NAMALWA (cell line): ENCODE data around the gene ZNF277.
"Not testable (repeated sequence)": the region's sequence is repeated elsewhere in the genome, so short reads cannot be mapped to it uniquely, and the experiment has no call there.

ENCODE experiments used
- DNase-seq: peaks from one replicate; pipeline ENCODE4 v3.0.0-alpha.2; 2015; ENCODE audit warnings: low spot score

The ZNF277 gene

DNA sequence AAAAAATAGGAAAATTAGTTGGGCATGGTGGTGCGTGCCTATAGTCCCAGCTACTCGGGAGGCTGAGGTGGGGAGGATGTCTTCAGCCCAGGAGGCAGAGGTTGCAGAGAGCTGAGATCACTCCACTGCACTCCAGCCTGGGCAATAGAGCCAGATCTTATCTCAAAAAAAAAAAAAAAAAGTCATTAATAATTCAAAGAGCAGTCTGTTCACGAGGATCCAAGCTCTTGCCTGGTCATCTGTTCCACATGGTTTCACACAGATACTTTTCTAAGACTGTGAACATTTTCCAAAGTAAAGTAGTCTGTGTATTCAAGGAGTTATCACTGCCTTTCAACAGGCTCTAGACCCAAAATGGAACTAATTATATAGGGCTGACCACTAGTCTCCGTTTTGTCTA lies 86.9 kb downstream of the ZNF277 start:
- DNase-seq, result no peak

DNA sequence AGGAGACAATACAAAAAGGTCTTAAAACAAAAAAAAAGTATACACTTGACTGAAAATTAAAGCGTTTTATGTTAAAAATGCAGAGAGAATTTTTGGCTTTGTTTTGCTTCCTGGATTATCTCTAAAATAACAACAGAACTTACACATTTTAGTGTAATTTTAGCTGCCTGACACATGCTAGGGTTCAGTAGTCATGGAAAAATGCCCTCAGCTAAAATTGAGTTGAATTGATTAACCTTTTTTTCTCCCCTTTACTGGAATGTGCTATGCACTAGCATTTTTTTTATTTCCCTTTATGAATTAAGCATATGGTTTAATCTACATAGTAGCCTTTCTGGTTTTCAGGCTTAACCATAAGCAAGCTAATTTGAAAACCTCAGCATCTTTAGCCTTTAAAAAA lies 89.9 kb downstream of the ZNF277 start:
- DNase-seq, result no peak

DNA sequence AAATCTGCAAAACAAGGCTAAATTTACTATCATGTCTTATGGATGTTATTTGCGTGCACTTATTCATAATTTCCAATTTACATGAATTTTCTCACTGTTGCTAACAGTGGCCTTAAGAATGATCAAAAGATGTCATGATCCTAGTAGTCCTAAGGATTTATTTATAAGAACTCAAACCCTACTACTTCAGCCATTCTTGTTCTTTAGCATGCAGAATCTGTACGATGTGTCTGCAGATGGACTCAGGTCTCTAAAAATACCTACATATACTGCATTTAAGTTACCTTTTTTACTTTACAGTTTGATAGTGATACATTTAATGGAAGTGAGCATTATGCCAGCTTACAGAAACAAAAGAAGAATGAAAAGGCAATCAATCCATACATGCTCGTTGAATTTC lies 91.2 kb downstream of the ZNF277 start:
- no peak for DNase-seq

DNA sequence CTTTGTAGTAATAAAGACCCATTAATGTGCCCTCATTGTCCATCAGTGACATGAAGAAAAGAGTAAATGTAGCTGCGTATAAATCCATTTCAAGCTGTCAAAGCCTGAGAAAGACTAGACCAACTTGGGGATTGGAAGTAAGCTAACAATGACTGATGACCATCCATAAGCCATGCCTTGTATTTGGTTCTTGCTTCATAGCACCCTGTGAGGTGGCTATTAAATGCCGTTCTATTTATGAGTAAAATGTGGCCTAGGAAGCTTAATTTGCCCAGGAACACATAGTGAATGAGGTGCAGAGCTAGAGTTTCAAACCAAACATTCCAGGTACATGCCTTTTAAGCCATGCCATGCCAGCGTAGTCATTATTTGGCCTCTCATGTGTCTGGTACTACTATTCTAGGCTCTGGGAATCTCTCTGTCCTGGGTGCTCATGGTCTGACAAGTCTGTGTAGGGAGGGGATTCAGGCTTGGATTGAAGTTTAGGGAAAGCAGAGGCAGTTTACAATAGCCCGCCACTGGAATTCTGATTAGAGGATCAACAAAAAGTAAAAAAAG lies 92.1 kb downstream of the ZNF277 start:
- DNase-seq, result no peak

DNA sequence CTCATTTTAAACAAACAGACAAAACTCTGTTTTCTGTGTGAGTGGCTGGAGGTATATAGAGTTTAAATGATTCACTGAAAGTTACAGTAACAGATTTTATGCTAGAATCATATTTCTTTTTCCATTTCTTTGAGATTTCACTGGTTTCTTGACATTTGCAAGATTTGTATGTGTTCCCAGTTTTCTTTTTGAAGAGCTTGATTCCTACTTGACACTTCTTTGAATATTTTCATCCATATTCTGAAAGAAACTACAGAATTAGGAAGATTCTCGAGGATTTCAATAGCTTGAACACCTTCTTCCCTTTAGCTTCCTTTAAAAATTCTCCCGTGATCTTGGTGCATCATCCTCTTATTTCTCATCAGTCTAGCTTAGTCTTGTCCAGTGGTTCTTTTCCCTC lies 93.6 kb downstream of the ZNF277 start:
- DNase-seq, result no peak

DNA sequence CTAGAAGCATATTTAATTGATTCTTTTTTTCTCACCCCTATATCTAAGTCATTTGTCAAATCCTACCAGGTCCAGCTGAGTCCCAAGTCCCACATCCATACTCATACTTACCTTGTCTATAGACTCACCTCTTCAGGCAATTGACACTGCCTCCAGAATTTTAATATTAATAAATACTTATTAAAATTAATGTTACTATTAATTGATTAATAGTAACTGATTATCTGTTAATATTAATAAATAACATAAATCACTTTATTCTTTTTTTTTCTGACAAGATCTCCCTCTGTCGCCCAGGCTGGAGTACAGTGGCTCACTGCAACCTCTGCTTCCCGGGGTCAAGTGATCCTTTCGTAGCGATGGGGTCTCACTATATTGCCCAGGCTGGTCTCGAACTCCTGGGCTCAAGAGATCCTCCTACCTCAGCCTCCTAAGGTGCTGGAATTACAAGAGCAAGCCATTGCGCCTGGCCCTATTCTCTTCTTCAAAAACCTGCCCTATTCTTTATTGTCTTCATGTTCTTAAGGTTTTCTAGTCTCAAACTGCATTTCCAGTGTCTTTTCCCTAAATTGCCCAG lies 94.4 kb downstream of the ZNF277 start:
- no peak for DNase-seq

DNA sequence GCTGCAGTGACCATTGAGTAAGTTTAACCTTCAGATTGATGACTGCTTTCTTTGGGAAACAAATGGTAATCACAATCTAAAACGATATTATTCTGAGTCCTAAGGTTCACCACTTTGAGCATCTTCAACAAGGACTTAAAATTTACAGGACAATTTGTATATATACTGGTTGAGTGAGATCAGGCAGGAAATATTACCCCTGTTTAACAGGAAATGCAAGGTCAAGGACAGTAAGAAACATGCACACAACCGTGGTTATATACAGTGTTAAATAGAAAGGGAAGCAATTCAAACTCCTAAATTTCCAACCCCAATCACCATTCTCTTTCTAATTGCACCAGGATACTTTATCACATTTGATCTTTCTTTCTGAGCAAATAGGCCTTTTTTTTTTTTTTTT lies 96.1 kb downstream of the ZNF277 start:
- DNase-seq, result no peak

DNA sequence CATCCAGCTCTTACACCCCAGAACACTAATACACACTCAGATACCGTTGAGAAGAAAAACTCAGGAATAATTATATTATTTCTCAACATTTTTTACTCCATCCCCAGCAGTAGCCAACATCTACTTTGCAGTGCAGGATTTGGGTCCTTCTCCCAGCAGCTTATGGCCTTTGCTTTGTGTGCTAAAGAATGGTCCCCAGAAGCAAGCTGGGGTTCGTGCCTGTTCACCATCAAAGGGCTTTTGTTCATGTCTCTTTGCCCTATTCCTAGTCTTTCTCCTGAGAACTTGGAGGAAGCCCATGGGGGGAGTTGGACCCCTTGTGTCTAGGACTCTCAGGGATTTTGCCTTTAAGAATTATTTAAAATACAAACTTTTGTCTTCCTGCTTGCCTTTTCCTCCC lies 100.4 kb downstream of the ZNF277 start:
- DNase-seq, result no peak

DNA sequence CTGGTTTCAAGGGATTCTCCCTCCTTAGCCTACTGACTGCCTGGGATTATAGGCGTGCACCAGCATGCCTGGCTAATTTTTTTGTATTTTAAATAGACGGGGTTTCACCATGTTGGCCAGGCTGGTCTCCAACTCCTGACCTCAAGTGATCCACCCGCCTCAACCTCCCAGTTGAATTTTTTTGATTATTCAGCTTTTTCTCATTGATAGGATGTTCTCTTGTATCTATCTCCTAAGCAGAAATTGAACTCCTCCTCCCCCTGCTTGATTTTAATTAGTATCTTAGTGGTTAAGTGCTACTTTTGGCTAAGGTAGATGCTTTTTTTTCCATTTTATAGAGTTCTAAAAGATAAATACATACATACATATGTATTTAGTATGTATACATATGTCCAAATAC lies 101.0 kb downstream of the ZNF277 start:
- no peak for DNase-seq

DNA sequence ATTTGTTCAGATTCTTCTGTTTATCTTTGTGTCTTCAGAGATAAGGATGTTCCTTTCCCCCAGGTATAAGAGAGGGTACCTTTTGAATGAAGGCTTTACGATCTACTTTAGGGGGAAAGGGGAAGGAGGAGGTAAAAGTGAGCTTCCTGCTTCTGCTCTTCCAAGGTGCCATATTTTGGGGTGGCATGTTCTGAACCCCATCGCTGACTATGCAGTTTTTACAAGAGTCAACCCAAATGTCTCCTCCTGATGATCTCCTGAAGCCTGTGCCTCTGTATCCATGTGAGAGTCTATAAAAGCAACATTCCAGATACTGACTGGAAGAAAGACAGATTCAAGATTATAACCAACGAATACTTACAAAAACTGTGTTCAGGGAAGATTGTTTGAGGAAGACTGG lies 102.5 kb downstream of the ZNF277 start:
- DNase-seq, result no peak

DNA sequence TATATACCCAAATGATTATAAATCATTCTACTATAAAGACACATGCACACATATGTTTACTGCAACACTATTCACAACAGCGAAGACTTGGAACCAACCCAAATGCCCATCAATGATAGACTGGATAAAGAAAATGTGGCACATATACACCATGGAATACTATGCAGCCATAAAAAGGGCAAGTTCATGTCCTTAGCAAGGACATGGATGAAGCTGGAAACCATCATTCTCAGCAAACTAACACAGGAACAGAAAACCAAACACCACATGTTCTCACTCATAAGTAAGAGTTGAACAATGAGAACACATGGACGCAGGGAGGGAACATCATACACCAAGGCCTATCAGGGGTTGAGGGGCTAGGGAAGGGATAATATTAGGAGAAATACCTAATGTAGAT lies 110.3 kb downstream of the ZNF277 start:
- DNase-seq, result not testable (repeated sequence)

DNA sequence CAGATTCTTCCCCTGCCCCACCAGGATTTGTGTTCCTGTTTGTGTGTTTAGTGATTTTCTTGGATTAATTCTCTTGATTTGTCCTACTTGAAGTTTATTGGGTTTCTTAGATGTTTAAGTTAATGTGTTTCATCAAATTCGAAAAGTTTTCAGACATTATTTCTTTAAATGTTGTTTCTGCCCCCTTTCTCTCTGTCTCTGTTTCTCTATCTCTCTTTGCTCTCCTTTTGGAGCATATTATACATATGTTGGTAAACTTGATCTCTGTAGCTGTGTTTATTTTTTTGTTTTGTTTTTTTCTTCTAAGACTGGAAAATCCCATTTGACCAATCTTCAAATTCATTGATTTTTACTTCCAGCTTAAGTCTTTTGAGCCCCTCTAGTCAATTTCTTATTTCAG lies 115.6 kb downstream of the ZNF277 start:
- DNase-seq, result no peak

DNA sequence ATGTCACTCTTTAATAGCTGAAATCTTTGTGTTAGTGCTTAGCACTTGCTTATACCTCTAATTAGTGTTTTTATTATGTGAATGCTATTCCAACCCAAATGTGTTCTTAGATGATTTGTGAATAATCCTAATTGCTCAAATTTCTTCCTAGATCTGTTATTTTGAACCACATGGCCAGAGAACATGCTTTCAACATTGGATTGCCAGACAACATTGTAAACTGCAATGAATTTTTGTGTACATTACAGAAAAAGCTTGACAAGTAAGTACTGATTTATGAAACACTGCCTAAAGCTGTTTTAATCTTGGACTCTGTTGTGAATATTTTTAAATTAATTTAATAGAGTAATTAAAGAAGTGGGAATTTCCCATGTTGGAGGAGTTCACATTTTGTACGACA lies 121.1 kb downstream of the ZNF277 start:
- DNase-seq, result no peak

DNA sequence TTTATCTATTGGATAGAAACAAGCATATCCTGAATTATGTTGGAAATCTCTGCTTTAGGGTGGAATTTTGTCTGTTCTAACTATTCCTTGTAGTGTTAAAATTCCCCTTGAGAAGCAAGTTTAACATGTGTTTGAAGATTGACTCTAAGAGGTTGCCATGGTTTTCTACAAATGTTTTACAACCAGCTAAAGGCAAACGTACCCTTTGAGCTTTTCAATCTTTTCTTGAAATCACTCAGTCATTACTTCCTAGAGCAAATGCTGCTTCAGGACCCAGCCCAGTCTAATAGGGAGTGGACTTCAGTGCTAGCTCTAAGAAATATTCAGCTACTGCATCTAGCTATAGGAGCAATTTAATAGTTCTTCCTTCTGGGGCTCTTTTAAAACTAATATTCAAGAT lies 125.0 kb downstream of the ZNF277 start:
- DNase-seq, result no peak

DNA sequence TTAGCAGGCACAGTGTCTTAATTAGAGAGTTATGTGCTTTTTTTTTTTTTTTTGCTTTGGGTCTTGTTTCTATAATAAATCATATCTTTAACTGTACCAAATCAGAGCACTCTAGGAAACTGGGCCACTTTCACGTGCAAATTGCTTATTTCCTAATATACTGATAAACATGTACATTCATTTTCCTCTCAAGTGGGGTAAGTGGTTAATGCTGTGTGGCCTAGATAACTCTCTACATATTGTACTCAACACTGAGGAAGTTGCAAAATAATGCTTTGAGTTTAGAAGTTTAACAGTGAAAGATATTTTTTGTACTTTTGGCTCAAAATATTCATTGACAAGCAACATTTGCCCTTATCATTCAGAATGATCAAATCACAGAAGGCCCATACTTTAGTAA lies 127.9 kb downstream of the ZNF277 start:
- DNase-seq, result no peak

DNA sequence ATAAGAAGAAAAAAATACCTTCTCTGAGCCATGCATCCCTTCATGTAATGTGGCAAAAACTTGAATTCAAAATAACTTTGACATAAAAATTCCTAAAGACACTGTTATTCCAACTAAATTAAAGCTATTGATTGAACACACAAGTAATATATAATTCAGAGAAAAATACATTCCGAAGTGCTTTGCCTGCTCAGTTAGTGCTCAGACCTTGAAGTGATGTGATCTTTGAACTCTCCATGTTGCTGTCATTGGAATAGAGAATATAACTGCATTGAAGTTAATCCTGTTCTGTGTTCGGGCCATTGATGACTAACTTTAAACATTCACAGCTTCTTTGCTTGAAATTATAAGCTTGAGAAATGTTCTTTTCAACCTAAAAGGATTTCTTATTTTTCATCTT lies 129.8 kb downstream of the ZNF277 start:
- no peak for DNase-seq

DNA sequence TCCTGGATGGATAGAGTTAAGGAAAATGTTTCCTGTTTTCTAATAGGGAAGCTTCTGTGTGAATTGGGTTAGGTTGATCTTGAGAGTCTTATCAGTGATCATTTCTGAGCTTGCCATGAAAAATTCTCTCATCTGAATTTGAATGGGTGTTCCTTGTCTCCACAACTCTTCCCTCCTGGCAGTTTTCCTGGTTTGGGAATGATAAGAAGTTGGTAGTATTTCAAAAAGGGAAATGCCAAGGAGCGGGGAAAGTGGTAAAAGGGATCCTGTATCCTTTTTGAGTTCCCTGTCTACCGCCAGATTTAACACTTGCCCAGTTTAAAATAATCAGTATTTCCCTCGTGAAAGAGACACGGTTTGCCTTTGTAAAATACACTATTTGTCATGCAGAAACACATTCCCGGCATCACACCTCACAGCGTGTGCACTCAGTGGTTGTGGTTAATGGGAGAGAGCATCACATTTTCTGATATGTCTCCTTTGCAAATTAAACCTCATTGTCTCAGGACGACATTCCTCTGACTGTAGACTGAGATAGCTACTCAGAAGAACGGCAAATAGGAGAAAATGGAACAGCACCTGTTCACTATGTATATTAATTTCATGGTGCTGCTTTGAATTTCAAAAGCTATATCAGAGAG lies 130.6 kb downstream of the ZNF277 start:
- DNase-seq, result no peak

DNA sequence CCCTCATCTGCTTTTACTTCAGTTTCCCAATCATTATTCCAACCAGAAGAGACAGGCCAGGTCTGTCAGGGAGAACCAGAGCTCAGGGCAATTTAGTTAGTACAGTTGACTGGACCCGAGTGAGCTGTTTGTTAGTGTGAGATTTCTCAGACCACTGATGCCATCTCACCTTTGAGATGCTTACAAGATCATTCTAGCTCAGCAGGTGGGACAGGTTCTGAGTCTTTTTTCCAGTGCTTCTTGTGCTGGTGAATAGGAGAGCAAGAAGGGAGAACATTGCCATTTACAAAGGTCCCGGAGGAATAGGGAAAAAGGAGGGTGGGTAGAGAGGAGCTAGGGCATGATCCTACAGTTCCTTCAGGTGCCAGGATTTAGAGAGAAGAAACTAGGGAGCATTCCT lies 131.4 kb downstream of the ZNF277 start:
- DNase-seq, result no peak

DNA sequence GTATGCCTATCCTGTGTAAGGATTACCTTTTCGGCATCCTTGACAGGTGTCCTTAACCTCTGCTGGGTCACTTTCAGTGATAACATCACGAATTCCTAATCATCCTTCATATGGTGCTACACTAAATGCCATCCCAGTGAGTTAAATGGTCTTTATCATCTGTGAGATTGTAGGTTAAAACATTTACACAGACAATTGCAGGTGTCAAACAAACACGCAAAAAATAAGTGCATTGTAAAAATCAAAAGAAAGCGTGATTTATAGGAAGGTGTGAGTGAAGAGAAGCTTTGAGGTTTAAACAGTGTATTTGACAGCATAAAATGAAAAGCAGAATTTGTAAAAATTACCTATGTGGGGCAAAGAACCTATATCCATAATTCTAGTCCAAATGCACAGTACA lies 132.3 kb downstream of the ZNF277 start:
- DNase-seq, result no peak

DNA sequence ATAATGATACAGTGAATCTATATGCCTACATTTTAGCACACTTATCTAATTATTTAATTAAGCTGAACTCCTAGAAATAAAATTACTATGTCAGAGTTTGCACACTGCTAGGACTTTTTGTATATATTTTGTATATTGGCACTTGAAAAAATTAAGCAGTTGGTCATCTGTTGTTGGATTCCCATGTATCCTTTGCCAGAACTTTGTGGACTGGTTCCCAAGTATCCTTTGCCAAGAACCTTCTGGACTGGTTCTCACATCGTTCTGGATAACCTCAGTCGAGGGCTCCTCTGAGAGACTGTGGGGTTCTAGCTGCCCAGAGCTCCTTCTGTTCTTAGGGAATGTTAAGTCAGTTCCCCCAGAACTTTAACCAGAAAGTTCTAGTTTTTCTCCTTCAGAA lies 135.0 kb downstream of the ZNF277 start:
- no peak for DNase-seq

DNA sequence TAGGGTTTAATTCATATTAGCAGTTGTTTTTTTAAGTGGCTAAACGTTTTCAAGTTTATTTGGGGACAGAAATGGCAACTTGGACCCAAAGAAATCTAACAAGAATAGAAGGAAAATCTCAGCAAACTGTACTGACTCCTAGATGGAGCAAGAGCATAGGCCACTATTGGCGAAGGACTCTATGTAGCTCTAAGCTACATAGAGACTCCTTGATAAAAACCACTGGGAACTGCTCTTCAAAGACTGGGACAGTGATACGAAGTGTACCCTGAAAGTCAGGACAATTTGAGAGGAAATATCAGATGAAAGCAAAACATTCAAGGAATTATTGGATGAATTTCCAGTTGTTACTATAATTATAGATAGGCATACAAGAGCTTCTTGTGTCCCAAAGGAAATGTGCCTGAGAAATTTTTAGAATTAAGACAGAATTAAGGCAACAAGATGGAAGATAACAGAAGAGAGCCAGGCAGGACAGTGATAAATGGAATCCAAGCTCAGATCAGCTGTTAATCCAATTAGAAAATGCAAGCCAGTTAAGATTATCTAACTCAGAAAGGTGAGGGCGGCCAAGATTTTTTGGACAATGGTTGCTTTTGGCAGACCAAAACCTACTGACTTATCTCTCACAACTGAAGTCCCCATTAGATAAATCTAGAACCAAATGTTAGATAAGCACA lies 140.0 kb downstream of the ZNF277 start:
- no peak for DNase-seq

DNA sequence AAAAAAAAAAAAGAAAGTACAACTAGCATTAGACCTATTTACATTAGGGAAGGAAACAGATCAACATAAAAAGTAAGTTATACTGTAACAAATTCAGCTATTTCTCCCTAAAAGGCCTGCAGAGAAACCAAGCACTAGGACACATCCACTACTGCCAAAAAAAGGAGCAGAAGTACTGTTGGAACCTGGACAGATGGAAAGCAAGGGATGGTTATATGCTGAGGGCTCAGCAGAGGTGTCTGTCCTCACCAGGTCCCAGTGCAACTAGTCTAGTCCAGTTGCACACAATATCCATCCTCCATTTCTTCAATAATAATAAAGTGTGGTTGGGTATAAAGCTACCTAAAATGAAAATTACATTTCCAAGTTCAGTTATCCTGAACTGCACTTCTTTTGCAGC lies 140.6 kb downstream of the ZNF277 start:
- no peak for DNase-seq

DNA sequence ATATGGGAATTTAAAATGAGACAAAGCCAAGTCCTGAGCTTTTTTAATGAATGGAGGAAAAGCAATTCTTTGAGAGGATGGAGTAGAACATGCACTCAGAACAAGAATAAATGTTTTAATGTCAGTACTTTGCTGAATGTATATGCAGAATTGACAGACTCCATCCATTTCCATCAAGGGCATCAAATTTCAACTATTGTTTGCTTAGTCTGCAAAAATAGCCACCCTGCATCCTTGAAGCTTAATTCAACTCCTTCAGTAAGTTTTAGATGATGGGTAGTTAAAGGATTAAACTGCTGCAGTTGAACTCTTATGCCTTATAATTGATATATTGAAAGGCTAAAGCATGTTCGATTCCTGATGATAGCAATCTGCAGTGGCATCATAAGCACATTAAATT lies 144.1 kb downstream of the ZNF277 start:
- no peak for DNase-seq

DNA sequence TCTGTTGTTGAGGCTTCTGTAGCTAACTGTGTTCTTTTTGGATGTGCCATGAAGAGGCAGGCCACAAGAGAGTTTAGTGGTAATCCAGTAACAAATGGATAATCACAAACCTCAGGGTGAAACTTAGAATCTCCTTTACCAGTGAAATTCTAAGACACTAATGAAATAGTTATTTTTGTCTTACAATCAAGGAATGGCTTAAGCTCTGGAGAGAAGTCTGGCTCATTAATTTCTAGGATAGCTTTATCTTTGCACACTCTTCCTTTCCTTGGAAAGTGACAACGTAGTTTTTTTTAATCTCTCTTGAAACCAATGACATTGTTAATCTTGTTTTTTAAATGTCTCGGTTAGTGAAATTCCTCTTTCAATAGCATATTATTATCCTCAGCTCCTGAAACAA lies 150.1 kb downstream of the ZNF277 start:
- no peak for DNase-seq
